Forelimb muscle (tissue), 1 donor: Measurements from ENCODE around the gene NRF1. TPM values are rescaled to one million over a fixed set of nuclear protein-coding genes. Genes with fewer than 3 reads are reported as not detected.
"Not testable (repeated sequence)": the region's sequence is repeated elsewhere in the genome, so short reads cannot be mapped to it uniquely, and the experiment has no call there.

Source experiments
- DNase-seq: peaks from one replicate; pipeline ENCODE4 v3.0.0-alpha.2; 2013; ENCODE audit warnings: low read depth
- polyA plus RNA-seq: library from polyadenylated mRNA; unstranded; fragments of 120-200 nt; gene quantifications from one replicate; pipeline ENCODE4 v1.2.1, GENCODE V29; 2013; ENCODE audit not compliant: insufficient read length

NRF1 gene
- polyA plus RNA-seq, 1 donor = 12.1 TPM

DNA sequence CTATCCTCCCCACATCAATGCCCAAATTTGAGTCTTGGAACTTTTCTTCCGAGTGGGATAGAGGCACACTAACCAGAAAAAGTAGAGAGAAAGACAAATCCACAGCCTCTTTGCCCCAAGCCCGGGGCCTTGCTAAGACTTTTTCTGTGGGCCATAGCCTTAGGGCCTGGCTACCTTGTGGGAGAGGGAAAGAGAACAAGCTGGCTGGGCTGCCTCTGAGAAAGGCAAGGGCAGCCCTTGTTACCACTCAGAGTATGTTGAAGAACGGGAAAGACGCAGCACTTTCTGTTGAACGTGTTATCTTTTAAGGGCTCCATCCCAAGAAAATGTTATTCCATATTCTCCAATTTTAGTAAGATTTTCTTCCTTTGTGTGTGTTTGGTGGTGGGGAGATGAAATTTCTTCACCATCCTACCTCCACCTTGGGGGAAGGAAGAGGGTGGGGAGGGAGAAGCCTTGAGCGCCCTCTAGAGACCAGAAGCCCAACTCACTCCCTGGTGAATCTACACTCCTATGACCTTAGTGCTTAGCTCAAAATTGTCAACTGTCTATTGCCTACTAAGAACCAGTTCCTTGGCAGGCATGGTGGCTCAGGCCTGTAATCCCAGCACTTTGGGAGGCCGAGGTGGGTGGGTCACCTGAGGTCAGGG, 3.9 kb upstream of the NRF1 start:
- DNase-seq = no peak

GRCh38 chr7:129609666-129610065, 1.9 kb upstream of the NRF1 start:
- DNase-seq = no peak

GRCh38 chr7:129610709-129611245, 743 bp upstream of the NRF1 start:
- DNase-seq = no peak

- no peak for DNase-seq
Observed at GRCh38 chr7:129612112-129613015, 844 bp downstream of the NRF1 start.

GRCh38 chr7:129613016-129613337, 1.5 kb downstream of the NRF1 start:
- no peak for DNase-seq

GRCh38 chr7:129615018-129615417, 3.5 kb downstream of the NRF1 start:
- DNase-seq = no peak

- no peak for DNase-seq
Observed at GRCh38 chr7:129616530-129616929, 5.0 kb downstream of the NRF1 start.

- DNase-seq = no peak
Observed at GRCh38 chr7:129617178-129617577, 5.7 kb downstream of the NRF1 start.

GRCh38 chr7:129617652-129618051, 6.1 kb downstream of the NRF1 start:
- no peak for DNase-seq

GRCh38 chr7:129626896-129627295, 15.4 kb downstream of the NRF1 start:
- DNase-seq = no peak

GRCh38 chr7:129630341-129630740, 18.8 kb downstream of the NRF1 start:
- no peak for DNase-seq

DNA sequence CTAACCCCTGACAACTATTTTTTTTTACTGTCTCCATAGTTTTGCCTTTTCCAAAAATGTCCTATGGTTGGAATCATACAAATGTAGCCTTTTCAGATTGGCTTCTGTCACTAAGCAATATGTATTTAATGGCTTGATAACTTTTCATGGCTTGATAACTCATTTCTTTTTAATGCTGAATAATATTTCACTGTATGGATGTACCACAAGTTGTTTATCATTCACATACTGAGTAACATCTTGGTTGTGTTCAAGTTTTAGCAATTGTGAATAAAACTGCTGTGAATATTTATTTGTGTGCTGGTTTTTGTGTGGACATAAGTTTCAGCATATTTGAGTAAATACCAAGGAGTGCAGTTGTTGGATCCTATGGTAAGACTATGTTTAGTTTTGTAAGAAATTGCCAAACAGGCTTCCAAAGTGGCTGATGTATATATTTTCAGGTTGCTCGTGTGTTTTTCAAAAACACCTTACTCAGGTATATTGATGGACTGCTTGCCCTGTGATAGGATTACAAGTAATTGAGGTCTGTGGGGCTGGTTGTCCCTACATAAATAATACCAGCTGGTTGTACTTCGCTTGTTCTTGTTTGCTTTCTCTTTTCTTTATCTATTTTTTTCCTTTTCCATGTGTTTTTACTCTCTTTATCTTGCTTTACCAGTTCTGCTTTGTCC, 23.0 kb downstream of the NRF1 start:
- DNase-seq = no peak

DNA sequence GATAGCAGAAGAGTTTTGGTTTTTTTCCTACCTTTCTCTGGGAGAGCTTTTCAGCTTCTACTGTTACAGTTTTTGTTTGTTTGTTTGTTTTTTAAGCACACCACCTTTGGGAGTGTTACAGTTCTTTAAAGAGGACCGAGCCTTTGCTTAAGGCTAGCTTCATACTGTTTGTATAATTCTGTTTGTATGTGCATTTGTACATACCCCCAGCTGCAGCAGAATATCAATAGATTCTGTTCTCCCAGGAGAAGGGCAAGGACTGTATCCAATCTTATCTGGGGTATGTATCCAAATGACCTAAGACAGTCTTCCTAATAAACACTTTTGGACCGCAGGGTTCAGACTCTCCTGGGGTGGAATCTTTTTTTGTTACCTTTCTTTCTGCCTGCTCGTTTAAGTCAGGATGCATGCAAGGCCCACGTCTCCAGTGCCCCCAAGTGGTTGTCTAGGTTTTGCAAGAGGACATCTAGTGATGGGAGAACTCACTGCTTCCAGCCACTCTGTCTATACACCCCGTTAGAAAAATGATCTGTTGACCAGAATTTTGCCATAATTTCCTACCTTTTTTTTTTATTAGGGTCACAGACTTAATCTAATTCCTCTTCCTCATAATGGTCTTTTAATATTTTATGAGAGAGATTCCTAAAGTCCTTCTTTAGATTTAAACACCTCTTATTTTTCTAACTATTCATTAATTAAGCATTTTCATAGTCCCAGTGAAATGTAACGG, 23.9 kb downstream of the NRF1 start:
- no peak for DNase-seq

- not testable (repeated sequence) for DNase-seq
Observed at GRCh38 chr7:129636030-129636550, 24.6 kb downstream of the NRF1 start.

DNA sequence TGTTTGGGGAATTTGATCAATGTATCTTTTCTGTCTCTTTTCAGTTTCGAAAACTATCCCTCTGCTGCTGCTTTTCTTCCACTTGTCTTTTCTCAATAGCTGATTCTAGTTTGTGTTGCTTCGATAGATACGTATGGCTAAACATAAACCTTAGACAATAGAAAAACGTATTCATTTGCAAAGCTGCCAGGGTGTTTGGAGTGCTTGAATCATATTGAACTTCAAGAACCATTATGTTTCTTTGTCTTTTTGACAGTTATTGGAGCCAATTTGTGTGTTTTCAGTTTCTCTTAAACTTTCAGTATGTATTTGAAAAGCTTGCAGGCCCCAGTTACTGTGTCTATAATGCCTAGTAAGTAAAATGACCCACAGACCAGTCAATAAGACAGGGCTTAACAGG, 25.1 kb downstream of the NRF1 start:
- no peak for DNase-seq

DNA sequence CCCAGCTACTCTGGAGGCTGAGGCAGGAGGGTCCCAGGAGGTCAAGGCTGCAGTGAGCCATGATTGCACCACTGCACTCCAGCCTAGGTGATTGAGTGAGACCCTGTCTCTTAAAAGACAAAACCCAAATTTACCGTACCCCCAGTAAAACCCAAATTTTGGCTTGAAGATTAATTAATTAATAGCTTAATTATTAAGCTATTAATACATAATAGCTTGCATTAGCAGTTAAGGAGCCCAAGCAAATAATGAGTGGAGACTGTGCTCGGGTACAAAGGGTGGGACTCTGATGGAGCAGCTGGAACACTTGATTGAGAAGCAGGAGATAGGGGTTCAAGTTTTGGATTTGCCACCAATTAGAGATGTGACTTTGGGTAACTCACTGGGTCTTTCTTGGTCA, 28.9 kb downstream of the NRF1 start:
- DNase-seq = no peak

DNA sequence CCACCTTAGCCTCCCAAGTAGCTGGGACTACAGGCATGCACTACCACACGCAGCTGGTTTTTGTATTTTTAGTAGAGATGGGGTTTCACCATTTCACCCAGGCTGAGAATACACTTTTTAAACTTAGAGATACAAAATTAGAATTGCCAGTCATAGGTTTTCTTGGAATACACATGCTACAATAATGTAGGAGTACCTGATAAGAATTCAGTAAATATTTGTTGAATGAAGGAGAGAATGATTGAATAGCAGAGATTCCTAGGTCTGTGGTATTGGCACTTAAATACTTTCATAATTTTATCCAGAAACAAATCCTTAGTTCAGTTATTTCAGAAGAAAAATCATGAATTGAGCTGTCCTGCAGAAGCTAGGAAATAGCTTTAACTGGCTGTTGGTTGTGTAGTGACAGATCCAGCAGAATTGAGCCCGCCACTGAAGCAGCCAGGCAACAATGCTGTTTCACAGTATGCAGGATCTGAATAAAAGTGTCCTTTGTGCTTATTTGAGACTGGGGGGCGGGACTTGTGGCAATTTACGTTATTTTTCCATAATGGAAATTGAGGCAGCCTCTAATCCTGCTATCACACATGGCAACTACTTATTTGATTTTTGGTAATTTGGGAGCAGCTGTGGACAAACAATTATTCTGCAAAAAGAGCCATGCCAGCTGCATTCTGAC, 31.5 kb downstream of the NRF1 start:
- DNase-seq = no peak

DNA sequence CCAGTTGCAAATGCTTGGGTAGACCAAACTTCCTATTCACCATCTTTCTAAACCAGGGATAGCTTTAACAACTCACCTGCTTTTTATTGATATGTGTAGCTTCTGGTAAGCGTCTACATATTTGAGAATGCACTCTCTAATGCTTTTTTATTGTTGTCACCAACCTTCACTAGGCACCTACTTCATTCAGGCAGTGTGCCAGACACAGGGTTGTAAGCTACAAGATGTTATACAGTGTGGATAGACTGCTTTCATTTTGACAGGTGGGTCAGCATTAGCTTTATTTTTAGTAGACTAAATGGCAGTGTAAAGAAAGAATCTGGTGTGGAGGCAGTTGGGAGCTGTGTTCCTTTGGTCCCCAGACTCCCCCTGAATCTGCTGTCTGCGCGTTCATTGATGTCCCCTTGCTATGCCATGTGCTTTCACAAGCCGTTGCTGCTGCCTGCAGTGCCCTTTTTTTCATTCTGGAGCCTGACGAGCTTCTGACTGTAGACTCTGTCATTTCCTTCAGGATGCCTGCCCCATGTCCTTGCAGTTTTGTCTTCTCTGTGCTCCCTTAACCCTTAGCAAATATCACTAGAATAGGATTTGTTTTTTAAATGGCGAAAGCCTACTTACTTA, 32.1 kb downstream of the NRF1 start:
- DNase-seq = no peak

DNA sequence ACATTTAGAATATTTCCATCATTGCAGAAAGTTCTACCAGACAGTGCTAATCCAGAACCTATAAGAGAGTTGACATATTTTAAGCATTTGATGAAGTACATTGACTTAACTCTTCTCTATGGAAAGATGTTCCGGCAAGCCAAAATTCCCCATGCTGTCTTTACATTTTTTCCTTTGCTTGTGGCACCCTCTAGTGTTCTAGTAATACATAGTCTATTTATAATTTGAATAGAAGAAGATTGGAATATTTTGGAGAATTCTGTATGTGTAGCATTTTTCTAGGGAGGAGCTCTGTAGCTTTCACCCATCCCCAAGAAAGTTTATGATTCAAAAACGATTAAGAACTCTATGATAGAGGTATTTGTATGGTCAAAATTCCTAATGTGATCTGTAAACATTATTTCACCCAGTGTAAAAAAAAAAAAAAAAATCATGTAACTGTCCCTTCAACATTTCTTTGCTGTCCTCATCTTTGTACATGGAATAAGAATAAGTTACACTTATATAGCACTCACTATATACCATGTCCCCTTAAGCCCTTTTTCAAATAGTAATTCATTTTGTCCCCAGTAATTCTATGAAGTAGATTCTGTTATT, 33.2 kb downstream of the NRF1 start:
- peak; percentile 58 for DNase-seq

GRCh38 chr7:129646369-129647021, 35.0 kb downstream of the NRF1 start:
- DNase-seq = no peak
